Right lobe of liver (tissue), 4 donors: ENCODE results near the gene PLA2G15.

Experiments used
- POLR2A ChIP-seq: fragments of 450-650 bp; IDR thresholded peaks from one replicate; pipeline ENCODE4 v1.6.1; 2017; ENCODE audit warnings: antibody characterized with exemption, mild to moderate bottlenecking
- TF ChIP-seq, protein P1 (sequence below), 4 donors: fragments of 200-600 bp in 3 of 4; fragments of 450-650 bp in 1 of 4; IDR thresholded peaks; one replicate each; pipeline versions ENCODE4 v1.5.1 to v1.8.0; 2016 to 2022; ENCODE audit warnings: antibody characterized with exemption in 4 of 4, mild to moderate bottlenecking in 2 of 4
- donor health status: DM: no; HTN: no; CAD: no.
- donor health status: DM: no; HTN: no; CAD: no.
- donor health status: DM: no; HTN: yes; CAD: no.

DNA sequence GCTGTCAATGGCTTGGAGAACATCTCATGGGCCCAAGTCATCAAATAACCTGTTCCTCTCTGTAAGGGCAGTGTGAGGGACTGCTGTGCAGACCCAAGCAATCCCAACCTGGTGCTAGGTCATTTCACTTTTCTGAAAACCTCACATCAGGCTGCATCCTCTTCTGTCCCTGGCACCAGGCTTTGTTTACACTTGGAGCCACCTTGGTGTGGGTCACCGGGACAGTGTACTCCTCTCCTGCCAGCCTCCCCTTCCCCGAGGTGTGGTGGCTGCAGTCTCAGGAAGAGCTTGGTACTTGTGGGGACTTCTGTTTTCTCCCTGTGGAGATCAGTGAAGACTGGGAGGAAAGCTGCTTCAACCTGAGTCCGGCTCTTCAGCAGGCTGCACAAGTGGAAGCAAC lies 53.1 kb downstream of the PLA2G15 start:
- TF ChIP-seq, protein P1, sequence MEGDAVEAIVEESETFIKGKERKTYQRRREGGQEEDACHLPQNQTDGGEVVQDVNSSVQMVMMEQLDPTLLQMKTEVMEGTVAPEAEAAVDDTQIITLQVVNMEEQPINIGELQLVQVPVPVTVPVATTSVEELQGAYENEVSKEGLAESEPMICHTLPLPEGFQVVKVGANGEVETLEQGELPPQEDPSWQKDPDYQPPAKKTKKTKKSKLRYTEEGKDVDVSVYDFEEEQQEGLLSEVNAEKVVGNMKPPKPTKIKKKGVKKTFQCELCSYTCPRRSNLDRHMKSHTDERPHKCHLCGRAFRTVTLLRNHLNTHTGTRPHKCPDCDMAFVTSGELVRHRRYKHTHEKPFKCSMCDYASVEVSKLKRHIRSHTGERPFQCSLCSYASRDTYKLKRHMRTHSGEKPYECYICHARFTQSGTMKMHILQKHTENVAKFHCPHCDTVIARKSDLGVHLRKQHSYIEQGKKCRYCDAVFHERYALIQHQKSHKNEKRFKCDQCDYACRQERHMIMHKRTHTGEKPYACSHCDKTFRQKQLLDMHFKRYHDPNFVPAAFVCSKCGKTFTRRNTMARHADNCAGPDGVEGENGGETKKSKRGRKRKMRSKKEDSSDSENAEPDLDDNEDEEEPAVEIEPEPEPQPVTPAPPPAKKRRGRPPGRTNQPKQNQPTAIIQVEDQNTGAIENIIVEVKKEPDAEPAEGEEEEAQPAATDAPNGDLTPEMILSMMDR (IDR thresholded peaks at IDR 0.05) = no peak
- TF ChIP-seq POLR2A = no peak
